ENCODE measurements around the gene ENAH.

- no peak for TF ChIP-seq CTCF (IDR thresholded peaks at IDR 0.05; ENCODE audit: insufficient read depth, low read depth, low read length)
- no peak for TF ChIP-seq EZH2 (IDR thresholded peaks at IDR 0.05; ENCODE audit: insufficient read depth, low read length)
Observed at GRCh38 chr1:225635649-225636048, 17.3 kb downstream of the ENAH start.
